Stimulated activated CD4-positive, alpha-beta T cell treated with anti-CD3 and anti-CD28 coated beads, Interleukin-15, amount 100 ng/mL, for 1 hour (primary cell): ENCODE data around the gene SSBP1.
A peak's percentile ranks its signal among the peaks of the same experiment; 100 is the strongest.
"Not testable (repeated sequence)": the region's sequence is repeated elsewhere in the genome, so short reads cannot be mapped to it uniquely, and the experiment has no call there.

Experiments used
- DNase-seq, 2 donors: peaks; one replicate each; pipeline ENCODE4 v3.0.0-alpha.2; 2020; ENCODE audit warnings: low read depth in 1 of 2, low spot score in 1 of 2

Gene SSBP1, protein sequence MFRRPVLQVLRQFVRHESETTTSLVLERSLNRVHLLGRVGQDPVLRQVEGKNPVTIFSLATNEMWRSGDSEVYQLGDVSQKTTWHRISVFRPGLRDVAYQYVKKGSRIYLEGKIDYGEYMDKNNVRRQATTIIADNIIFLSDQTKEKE

DNA sequence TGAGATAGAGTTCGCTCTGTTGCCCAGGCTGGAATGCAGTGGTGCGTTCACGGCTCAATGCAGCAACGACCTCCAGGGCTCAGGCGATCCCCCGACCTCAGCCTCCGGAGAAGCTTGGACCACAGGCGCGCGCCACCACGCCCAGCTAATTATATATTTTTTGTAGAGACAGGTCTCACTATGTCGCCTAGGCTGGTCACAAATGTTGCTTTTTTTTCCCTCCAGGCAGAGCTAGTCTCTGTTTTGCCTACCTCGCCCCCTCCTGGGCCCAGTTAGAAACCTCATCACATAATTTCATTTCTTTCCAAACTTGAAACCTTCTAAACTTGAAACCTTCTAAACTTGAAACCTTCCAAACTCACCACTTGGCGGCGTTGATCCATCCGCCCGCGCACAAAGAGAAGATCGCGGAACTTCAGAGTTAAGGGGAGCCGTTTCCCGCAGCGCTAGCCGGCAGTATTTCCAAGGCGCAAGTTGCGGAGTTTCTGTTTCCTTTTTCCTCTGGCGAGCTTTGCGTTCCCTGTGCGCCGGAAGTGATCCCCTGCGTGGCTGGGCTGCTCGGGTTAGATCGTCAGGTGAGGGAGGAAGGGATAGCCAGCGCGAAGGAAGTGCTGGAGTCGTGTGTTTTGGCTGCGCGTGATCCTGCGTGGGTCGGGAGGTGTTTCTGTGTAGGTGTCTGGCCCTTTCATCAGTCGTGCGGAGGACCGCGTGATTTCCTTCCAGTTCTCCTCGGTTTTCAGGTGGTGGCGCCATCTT is at the start of gene SSBP1:
Gene SSBP1, plus strand, starts transcription at position 523 of the 756 bp plus-strand sequence. CDS start 809 bp downstream, outside the sequence.
- peak; percentile 76 to 80 for DNase-seq

GRCh38 chr7:141689072-141689825 is 48.9 kb upstream of the SSBP1 start:
- not testable (repeated sequence) for DNase-seq

DNA sequence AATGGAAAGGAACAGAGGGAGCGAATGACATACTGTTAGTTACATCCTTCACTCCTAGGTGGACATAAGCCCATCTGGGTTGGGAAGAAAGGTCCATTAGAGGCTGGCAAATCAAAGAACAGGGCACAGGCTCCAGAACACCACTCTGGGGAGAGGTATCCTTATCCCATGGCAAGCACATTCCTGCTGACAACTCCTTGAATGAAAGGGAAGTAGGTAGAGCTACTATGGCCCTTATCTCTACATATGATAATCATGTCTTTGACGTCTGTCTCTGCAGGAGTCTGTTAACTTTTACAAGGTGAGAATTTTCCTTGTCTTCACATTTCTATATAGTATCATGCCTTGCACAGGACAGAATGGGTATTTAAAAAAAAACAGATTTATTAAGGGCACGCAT is 46.6 kb upstream of the SSBP1 start:
- DNase-seq = no peak

GRCh38 chr7:141691961-141692360 is 46.2 kb upstream of the SSBP1 start:
- no peak for DNase-seq

- DNase-seq = no peak
These were observed 45.1 kb upstream of the SSBP1 start for GRCh38 chr7:141693082-141693481.

GRCh38 chr7:141695803-141696289 is 42.3 kb upstream of the SSBP1 start:
- no peak for DNase-seq

DNA sequence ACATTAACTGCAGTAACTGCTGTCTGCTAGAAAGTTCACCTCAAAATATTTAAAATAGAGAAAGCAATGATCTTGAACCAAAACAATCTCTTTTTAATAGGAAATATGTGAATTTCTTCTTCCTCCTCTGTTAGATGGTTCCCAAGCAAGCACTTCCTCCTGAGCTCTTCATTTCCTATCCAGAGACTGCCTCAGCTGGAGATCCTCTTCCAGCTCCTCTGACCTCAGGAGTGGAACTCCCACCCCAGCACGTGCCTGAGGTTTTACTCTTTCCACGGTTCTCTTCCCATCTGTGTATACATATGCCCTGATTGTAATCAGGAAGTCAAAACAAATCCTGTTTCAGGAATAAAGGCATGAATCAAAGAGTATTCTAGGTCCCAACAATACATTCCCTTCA is 41.8 kb upstream of the SSBP1 start:
- DNase-seq = no peak

GRCh38 chr7:141697211-141697871 is 40.8 kb upstream of the SSBP1 start:
- no peak for DNase-seq

GRCh38 chr7:141698247-141699015 is 39.7 kb upstream of the SSBP1 start:
- no peak for DNase-seq

GRCh38 chr7:141699860-141700259 is 38.3 kb upstream of the SSBP1 start:
- no peak for DNase-seq

DNA sequence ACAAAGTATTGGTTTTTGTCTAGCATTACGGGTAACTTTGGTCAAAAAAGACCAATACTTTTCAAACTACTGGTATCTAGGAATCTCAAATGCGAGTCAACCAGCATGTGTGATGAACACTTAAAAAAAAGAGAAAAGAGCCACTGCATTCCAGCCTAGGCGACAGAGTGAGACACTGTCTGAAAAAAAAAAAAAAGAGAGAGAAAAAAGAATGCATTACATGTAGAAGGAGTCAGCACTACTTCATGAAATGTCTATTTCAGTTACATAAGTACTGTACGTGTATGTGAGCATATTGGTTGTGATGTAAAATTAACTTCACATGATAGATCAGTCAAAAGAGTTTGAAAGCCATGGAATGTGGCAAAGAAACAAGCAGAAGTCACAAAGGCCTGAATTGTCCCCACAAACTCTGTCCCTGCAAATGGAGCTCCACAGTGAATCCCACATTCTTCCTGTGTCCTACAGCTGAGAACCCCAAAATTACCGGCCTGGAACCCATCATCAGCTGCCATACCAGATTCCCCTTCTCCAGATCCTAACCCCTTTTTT is 37.8 kb upstream of the SSBP1 start:
- DNase-seq = no peak

DNA sequence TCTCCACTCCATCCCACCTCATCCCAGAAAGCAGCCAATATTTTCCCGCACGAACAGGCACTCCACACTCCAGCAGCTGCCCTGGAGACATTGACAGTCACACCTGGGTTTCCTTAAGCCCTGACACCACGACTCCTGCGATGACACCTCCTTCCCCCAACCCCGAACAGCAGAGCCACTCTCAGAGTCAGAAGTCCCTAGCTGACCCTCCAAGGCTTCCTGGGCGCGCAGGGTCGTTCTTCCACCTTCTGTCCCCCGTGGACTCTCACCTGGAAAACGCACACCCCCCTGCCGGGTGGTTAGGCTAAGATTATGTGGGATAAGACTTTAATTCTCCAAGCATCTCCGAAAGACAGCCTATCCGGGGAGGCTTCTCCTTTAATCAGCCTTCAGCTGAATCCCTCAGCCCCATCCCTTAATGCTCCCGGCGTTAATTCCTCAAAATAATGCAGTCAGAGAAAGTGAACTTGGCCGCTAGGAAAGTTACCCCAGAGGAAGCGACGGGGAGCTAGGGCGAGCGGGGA is 37.2 kb upstream of the SSBP1 start:
- DNase-seq = no peak

DNA sequence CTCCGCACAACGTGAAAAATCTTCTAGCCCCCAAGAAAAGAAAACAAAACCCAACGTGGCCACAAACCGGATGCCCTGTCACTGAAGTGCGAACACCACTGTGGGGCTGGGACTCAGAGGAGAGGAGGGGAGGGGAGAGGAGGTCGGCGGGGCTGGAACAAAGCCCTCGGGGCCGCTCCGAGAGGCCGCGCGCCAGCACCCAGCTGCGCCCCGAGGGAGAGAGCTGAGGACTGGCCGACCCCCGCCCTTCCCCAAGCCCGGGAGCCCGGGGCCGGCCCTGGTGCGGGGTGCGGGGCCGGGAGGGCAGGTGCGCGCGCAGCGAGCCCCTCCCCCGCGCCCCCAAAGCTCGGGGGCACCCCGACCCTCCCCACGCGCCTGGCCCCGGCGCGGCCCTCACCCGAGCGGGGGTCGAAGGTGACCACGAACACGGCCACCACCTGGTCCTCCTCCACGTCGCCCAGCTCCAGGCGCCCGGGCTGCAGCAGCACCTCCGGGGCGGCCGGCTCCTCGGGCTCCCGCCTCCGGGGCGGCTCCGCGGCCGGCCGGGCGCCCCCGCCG is 36.6 kb upstream of the SSBP1 start:
- DNase-seq = peak; percentile 36 to 46

- peak; percentile 21 to 45 for DNase-seq
These were observed 36.1 kb upstream of the SSBP1 start, which contains the start of gene DENND11 for GRCh38 chr7:141702047-141702567. Gene DENND11 (minus strand): TSS chr7:141702166. CDS start chr7:141702153, 13 bp downstream.

DNA sequence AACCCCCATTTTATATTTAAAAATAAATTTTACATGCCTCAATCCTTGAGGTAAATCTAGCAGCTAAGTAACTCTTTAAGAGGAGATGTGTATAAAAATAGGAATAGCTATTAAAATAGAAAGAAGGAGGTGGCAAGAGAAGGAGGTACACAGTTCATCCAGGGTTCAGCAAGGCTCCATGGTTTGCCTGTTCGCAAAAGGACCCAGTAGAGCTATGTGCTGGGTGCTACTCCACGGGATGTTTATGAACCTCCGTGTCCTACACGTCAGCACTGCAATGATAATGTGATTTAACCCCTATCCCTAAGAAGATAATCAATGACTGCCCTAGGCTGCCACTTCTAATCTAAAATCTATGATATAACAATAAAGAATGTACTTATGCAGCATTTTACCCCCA is 35.3 kb upstream of the SSBP1 start:
- DNase-seq = no peak

- no peak for DNase-seq
These were observed 34.0 kb upstream of the SSBP1 start for GRCh38 chr7:141704112-141704511.

DNA sequence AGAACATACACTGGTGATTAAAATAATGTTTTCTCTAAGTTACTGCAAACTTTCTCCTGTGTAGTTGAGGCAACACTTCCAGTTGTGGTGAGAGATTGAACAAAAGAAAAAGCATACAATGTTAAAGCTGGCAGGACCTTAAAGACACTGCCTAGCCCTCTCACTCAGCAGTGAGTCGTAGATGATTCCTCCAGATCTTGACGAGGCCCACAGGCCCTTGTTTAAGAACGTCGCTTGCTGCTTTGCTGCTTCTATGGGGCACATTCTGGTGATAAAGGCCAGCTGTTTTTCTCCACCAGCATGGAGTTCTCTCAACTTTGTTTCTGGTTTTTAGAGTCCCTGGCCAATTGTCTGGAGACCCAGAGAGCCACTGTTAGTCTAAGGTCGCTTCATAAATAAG is 33.4 kb upstream of the SSBP1 start:
- DNase-seq = no peak

DNA sequence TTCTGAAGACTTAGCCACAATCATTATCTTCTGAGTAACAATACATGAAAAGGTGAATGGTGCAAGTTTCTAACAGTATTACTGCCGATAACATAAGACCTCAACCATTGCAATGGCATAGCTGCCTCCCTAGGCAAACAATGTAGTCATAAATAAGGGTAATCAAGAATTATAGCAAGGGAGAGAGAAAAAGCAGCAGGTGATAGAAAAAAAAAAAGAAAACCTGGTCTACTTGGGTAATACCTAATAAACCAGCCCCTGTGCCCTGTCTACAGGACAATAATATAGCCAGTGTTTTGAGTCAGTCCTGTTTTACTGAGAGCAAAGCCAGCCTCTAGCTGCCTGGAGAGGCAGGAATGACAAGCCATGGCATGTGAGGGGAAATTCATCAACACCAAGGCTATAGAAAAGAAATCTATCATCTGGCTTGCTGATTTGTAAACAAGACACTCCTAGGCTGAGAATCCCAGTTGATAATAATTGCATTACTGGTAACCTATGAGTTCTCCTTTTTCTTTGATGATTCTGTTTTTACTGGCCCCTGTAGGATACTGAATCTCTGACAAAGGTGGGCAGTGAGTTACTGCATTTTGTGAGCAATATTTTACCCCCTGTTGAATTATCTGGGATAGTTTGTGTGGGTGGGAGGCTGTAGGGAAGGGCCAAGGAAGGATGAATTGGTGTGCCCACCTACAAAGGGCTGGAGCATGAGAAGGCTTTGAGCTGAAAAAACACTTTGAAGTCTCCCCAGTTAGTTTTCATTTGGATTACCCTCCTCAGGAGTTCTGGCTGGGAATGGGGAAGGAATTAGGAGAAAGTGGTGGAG is 31.7 kb upstream of the SSBP1 start:
- DNase-seq = no peak

DNA sequence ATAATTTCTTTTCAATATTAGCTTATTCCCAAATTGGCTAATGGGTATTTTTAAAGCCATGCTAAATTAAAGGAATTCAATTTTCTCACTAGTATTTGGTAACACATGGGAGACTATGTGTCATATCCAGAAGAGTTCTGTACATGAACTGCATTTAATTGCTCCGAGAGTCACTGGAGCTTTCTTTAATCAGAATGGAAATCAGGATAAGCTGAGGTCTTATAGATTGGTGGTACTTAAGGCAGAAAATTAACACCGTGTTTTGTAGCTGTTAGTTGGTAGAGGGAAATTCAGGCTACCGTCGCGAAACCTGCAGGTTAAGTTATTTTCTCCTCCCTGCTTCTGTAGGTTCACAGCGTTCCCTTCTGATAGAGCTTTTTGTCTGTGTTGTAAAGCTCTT is 29.8 kb upstream of the SSBP1 start, which contains the start of gene WEE2:
Gene WEE2, plus strand, starts transcription at position 3 of the 400 bp plus-strand sequence. CDS start 406 bp downstream, outside the sequence.
- DNase-seq = no peak
